GM21576 (cell line): Measurements from ENCODE around the gene YEATS2.
"Not testable (repeated sequence)": the region's sequence is repeated elsewhere in the genome, so short reads cannot be mapped to it uniquely, and the experiment has no call there.

ENCODE experiments used
- ATAC-seq: cut with Tn5 transposase; IDR thresholded peaks from one replicate; pipeline ENCODE4 v1.9.1; 2021; ENCODE audit warnings: mild to moderate bottlenecking, moderate library complexity; ENCODE audit not compliant: unreplicated experiment

YEATS2 gene

GRCh38 chr3:183711516-183711915 lies 13.9 kb downstream of the YEATS2 start:
- ATAC-seq = no peak

GRCh38 chr3:183714622-183715021 lies 17.0 kb downstream of the YEATS2 start:
- ATAC-seq = no peak

DNA sequence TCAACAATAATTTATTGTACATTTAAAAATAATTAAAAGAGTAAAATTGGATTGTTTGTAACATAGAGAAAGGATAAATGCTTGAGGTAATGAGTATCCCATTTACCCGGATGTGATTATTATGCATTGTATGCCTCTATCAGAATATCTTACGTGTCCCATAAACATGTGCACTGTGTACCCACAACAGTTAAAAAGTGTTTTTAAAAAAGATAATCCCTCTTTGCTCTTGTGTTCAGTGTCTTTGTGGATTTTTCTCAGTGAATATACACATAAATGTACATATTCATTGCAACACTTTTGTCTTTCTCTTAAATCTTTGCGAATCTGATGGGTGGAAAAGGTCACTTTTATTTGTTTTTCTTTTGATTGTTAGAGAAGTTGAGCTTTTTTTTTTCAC lies 20.4 kb downstream of the YEATS2 start:
- no peak for ATAC-seq

DNA sequence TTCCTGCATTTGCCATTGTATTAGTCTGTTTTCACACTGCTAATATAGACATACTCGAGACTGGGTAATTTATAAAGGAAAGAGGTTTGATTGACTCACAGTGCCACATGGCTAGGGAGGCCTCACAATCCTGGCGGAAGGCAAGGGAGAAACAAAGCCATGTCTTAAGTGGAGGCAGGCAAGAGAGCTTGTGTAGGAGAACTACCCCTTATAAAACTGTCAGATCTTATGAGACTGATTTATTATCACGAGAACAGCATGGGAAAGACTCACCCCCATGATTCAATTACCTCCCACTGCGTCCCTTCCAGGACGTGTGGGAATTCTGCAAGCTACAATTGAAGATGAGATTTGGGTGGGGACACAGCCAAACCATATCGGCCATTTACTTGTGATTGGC lies 27.8 kb downstream of the YEATS2 start:
- ATAC-seq = no peak

DNA sequence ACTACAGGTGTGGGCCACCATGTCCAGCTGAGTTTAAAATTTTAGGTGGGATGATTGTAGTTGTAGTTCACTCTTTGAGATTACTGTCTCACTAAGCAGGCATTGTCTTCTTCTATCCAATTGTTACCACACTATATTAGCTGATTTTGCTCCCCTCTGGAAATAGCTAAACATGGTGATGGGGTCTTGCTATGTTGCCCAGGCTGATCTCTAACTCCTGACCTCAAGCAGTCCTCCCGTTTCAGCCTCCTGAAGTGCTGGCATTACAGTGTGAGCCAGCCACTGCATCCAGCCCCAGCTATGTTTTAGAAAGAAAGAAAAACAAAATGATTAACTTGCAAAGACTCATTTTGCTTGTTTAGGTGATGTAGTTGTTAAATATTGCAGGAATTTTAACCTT lies 30.6 kb downstream of the YEATS2 start:
- no peak for ATAC-seq

- no peak for ATAC-seq
Measured at GRCh38 chr3:183730361-183730760, 32.8 kb downstream of the YEATS2 start.

GRCh38 chr3:183731611-183732010 lies 34.0 kb downstream of the YEATS2 start:
- ATAC-seq = no peak

DNA sequence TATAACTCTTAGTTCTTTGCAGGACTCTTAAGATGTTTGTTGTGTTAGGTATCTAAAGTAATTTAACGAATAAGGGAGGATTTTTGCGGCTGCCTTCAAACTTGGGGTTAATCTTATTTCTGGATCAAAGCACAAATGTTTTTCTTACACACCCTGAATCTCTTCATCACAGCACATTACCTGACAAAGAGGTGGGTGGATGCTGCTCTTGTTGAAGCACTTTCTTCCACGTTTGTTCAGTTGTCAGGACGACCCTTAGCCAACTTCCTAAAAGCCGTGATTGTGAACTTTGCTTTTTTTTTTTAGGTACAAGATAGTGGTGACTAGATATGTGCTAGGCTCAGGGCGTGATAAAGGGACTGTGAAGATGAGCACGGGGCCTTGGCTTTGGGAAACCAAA lies 36.0 kb downstream of the YEATS2 start:
- ATAC-seq = no peak

GRCh38 chr3:183734750-183735494 lies 37.3 kb downstream of the YEATS2 start:
- ATAC-seq = no peak

DNA sequence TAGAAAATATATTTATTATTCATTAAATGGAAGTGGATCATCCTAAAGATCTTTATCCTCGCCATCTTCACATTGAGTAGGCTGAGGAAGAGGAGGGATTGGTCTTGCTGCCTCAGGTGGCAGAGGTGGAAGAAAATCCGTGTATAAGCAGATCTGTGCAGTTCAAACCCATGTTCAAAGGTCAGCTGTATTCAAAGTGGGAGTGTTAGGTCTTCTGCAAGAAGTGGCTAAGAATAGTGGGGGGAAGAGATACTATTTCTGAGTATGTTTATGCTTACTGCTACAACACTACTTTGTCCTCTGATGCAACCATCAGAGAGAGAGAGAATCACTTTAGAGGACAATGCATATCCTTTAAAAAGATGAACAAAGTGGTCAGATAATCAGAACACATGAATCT lies 39.5 kb downstream of the YEATS2 start:
- ATAC-seq = no peak

DNA sequence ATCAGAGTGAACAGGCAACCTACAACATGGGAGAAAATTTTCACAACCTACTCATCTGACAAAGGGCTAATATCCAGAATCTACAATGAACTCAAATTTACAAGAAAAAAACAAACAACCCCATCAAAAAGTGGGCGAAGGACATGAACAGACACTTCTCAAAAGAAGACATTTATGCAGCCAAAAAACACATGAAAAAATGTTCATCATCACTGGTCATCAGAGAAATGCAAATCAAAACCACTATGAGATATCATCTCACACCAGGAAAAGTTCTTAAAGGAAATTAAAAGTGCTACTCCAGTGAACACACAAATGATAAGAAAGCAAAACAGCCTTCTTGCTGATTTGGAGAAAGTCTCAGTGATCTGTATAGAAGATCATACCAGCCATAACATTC lies 42.6 kb downstream of the YEATS2 start:
- not testable (repeated sequence) for ATAC-seq

GRCh38 chr3:183743231-183743630 lies 45.6 kb downstream of the YEATS2 start:
- ATAC-seq = no peak

DNA sequence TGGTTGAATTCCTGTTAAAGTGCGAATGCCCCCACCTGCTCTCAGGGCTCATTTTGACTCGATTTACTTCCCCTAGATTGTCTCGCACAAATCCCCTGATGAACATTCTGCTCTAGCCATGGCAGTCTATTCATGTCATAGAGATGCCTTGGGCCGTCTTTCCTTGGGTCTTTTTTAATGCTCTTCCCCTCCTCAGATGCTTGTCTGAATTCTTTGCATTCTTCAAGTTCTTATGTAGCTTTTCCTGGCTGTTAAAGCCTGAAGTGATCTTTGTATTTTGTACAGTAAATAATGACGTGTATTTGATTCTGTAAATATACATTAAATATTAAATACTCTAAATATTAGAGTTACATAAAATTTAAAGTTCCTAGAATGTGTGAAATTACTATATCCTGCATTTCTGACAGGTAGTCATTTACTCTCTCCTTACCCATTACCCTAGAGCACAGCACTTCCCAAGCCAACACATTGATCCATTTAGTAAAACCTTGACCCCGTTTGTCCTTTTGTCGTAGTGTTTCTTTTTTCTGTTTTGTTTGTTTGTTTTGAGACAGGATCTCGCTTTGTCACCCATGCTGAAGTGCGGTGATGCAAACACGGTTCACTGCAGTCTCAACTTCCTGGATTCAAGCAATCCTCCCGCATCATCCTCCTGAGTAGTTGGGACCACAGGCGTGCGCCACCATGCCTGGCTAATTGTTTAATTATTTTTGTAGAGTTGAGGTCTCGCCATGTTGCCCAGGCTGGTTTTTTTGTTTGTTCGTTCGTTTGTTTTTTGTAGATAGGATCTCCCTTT lies 47.9 kb downstream of the YEATS2 start:
- ATAC-seq = no peak

GRCh38 chr3:183754052-183754451 lies 56.5 kb downstream of the YEATS2 start:
- ATAC-seq = no peak

- ATAC-seq = no peak
Measured at GRCh38 chr3:183762304-183762703, 64.7 kb downstream of the YEATS2 start.

GRCh38 chr3:183764847-183765731 lies 67.5 kb downstream of the YEATS2 start:
- ATAC-seq = no peak

- no peak for ATAC-seq
Measured at GRCh38 chr3:183766107-183766506, 68.5 kb downstream of the YEATS2 start.

- peak; percentile 69 for ATAC-seq
Measured at GRCh38 chr3:183766745-183767606, 69.4 kb downstream of the YEATS2 start.

- ATAC-seq = no peak
Measured at GRCh38 chr3:183768114-183768513, 70.5 kb downstream of the YEATS2 start.

GRCh38 chr3:183769453-183769852 lies 71.9 kb downstream of the YEATS2 start:
- ATAC-seq = no peak
